Endothelial cell of hepatic sinusoid (primary cell): Measurements from ENCODE around the gene CHKB.

Experiments used
- in situ Hi-C: cut with HindIII; loops from 2 replicates; pipeline ENCODE4 v1.10.0; 2017; ENCODE audit warnings: low sequenced_read_pairs

Gene CHKB

DNA sequence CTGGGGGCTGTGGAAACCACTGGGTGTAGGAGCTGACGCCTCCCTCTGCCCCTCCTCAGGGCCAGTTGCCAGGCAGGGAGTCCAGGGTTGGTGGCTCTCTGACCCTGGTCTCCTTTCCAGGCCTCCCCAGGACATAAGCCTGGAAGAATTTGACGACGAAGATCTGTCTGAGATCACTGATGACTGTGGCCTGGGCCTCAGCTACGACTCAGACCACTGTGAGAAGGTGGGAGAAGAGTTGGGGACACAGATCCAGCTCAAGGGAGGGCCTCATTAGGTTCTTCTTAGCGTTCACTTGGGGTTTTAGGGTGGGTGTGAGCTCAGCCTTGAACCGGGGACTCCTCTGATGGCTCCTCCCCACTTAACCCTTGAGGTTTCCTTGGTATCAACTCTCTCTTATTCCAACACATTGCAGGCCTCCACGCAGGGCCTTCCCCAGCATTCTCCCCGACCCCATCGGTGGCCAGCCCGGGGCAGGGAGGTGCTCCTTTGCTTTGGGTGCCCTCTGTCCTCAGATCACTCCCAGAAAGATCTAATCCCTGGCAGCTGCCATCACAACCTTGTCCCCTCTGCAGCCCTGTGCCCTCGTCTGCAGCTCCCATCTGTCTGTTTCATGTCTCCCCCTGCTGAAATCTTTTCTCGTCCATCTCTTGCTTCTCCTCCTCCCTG is 19.2 kb upstream of the CHKB start:
- in situ Hi-C loops = no loop called here

GRCh38 chr22:50600967-50601668 is 18.5 kb upstream of the CHKB start:
- in situ Hi-C loops = no loop called here

DNA sequence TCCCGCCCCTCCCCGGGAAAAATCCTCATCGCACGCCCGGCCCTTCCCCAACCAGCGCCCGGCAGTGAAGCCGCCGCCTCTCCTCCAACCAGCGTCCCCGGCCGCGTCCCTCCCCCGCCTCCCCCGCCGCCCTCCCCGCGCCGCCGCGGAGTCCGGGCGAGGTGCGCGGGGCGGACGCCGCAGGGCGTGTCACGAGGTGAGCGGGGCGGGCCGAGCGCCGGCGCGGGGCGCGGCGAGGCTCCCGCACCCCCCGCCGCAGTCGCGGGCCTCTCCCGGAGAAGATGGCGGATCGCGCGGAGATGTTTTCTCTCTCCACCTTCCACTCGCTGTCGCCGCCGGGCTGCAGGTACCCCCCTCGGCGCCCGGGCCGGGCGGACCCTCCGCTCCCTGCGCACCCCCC is 17.9 kb upstream of the CHKB start, which contains the start of gene MAPK8IP2:
MAPK8IP2 (plus strand) TSS at position 256 of the 400 bp plus-strand sequence; CDS start at position 282, 26 bp downstream.
- in situ Hi-C loops = no loop called here

GRCh38 chr22:50599816-50600455 is 17.3 kb upstream of the CHKB start:
- in situ Hi-C loops = no loop called here

DNA sequence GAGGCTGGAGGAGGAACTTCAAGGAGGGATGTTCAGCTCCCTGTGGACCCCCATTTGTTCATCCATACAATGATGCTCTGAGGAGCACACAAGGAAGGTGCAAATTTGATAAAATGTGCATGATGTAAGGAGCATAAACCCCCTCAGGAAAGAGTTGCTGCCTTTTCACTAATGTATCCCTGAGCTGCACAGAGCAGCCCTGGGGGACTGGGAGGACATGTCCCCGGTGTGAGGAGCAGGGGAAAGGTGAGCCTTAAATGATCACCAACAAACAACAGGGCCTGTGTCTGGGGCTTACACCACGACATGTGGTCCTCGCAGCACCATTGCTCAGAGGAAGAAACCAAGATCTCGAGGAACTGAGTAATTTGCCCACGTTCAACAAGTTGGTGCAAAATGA is 14.4 kb upstream of the CHKB start:
- in situ Hi-C loops = no loop called here

DNA sequence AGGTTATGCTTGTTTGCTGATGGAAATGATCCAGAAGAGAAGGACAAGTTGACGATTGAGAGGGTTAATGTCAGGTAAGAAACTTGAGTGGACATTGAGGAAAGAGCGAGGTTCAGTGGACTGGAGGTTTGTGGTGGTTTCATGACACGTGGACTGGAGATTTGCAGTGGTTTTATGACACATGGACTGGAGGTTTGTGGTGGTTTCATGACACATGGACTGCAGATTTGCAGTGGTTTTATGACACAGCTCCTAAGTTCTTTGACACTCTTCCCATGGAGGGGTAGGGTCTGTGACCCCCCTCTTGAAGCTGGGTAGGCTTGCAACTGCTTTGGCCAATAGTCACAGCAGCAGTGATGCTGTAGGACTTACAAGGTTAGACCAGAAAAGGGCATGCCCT is 12.5 kb upstream of the CHKB start:
- in situ Hi-C loops = no loop called here

GRCh38 chr22:50587407-50587806 is 4.8 kb upstream of the CHKB start:
- in situ Hi-C loops = no loop called here

DNA sequence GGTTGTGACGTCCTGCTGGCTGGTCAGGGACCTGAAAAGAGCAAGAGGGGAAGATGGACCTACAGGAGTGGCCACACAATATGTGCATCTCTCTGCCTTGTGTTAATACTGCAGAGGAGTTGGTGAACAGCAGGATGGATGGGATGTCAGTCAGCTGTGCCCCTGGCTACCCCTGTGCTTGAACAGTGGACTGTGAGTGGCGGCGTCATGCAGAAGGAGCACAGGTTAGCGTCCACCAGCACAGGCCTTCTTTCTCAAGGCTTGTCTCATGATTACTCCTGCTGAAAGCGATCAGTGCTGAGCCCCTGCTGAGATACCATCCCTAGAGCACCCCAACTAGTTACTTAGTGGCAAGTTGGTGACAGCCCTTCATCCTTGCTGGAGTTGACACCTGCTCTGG is 3.8 kb upstream of the CHKB start:
- in situ Hi-C loops = no loop called here

DNA sequence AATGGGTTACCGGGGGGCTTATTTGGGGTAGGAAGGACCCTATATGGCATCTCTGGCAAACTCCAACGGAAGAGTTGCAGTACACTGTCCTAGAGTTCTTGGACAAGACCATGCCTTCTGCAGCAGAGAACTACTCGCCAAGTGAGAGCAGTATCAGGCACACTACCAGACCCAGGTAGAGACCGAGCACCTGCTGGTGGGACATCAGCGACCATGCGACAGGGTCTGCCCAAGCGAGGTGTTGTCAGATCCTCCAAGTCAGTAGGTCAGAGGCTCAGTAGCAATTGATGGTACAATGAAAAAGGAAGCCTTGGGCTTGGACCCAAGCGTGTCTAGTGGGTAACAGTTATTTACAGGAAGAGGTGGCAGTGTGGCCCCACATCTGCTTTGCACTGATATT is 3.1 kb upstream of the CHKB start:
- in situ Hi-C loops = no loop called here

DNA sequence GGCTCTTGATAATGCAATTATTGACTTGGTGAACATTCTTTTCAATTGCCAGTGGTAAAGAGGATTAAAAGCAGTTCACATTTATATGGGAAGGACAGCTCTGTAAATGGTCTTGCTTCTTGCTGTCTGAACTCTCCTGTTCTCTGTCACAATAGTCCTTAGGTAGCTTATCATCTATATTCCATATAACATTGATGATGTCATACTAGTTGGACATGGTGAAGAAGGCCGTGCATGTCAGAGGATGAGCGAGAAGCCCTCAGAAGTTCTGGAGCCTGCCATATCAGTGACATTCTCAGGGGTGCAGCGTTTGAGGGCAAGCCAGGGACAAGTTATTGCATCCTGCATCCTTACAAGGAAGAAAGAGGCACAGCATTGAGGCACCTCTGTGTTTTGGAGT is 2.6 kb upstream of the CHKB start:
- in situ Hi-C loops = no loop called here

DNA sequence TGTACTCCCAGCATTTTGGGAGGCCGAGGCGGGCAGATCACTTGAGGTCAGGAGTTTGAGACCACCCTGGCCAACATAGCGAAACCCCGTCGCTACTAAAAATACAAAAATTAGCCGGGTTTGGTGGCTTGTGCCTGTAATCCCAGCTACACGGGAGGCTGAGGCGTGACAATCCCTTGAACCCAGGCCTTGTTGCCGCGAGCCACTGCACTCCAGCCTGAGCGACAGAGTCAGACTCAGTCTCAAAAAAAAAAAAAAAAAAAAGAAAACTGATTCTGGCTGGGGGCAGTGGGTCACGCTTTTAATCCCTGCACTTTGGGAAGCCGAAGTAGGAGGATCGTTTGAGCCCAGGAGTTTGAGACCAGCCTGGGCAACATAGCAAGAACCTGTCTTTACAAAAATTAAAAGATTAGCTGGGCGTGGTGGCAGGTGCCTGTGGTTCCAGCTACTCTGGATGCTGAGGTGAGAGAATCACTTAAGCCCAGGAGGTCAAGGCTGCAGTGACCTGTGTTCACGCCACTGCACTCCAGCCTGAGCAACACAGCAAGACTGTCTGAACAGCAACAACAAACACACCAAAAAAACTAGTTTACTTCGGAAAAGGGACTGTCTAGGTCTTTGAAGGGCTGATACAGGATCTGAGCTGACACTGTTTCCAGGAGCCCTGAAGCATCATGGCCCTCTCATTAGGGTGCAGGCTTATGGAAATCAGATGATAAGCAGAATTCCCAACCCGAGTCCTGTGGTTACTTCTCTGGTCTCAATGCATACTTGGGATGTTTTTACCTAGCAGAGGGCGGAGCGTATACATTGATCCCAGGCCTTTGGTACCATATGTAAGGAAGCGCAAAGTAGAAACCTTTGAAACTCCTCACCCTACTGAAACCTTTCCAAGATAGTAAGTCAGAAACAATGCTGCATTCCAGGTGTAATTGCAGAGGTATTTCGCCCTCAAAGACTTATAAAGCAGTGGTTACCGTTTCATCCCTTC is 1.8 kb upstream of the CHKB start:
- in situ Hi-C loops = no loop called here

DNA sequence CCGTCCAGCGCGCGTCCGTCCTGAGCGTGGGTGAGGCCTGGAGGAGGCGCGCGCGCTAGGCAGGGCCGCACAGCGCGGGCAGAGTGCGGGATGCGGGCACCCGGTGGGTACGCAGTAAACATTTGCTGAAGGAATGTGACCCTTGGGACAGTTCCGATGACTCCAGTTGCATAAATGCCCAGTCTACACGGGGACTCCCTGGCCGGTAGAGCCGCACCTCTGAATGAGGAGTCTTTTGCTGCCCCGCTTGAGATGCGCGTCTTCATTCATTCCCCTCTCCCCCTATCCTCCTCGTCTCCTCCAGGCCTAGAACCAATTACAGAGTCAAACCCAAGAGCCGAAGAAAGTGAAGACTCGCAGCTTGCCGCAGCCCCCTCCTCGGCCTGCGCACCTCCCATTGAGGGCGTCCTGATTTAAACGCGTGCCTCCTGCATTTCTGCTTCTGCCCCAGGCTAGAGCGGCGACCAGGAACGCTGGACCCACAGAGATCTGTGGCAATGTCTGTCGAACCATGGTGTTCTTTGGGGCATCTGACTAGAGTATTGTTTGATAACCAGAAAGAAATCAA is 729 bp upstream of the CHKB start:
- in situ Hi-C loops = no loop called here

DNA sequence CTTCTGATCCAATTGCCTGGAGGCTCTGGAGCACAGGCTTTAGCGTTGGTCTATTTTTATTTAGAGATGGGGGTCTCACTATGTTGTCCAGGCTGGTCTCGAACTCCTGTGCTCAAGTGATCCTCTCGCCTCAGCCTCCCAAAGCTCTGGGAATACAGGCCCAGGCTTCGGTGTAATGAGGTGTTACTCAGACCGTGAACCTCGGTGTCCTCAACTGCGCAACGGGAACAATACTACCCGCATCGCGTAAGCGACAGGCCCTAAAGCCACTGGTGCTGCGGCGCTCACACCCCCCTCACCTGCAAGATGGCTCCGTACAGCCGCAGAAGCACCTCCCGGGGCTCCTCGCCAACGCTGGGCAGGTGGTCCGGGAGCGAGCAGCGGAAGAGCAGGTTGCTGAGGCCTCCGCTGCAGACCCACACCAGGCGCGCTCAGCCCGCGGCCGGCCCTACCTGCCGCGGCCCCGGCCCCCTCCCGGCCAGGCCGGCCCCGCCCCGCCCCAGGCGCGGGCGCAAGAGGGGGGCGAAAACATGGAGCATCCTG is 628 bp downstream of the CHKB start:
- in situ Hi-C loops = no loop called here

- in situ Hi-C loops = no loop called here
Observed at GRCh38 chr22:50581031-50581949, 1.4 kb downstream of the CHKB start.

GRCh38 chr22:50579752-50580151 is 2.9 kb downstream of the CHKB start:
- in situ Hi-C loops = loop anchor here (5.0 kb wide), 2 partner anchors 48 to 82 kb away; partner anchors contain the start of gene ARSA

DNA sequence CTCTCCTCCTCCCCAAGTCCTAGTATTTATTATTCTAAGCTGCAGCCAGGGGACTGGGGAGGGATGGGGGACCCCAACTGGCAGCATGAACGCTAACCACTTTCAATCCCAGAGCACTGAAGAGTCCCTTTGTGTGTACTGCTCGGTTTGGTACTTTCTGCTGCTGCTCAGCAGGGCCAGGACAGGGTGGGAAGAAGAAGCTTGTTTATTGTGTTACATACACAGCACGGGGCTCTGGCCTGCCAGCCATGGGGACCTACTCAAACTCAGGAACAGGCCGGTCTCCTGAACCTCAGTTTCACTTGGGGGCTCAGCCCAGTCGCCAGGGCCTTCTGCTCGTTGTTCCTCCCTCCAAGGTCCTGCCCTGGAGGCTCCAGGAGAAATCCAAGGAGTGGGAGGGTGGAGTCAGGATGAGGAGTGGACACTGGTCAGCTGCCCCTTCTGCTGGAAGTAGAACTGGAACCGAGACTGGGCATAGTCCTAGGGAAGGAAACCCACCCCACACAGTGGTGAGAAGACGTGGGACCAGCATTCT is 3.8 kb downstream of the CHKB start:
- in situ Hi-C loops = loop anchor here (5.0 kb wide), 2 partner anchors 48 to 82 kb away; partner anchors contain the start of gene ARSA

DNA sequence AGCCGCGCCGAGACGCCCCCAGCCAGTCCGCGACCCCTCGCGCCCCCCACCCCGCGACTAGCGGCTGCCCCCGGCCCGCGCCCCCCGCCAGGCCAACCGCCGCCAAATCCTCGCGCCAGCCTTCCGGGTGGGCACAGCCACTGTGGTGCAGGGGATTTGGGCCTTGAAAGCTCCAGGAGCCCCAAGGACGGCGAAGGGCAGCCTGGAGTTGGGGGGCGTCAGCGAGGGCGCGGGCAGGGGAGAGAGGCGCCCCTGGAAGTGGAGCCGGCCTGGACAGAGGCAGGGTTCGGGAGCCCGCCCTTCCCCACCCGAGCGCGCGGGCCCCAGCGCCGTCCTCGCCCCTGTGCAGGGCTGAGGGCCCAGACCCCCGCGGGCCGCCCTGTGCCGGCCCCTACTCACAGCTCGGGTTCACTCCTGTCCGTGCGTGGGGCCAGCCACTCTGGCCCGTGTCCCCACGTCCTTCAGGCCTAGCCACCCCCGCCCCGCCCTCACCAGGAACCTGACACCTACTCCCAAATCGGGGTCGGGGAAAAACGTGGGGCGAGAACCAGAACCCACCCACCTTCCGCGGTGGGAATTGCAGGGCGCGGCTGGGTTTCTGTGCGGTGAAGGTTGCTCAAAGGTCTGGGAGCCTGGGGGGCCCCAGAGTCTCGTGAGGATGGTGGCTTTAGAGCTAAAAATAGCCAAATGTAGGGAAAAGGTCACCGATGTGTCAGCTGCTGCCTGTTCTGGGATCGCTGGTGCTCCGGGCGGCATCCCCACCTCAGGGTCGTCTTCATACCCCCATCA is 4.5 kb downstream of the CHKB start, which contains the start of gene CPT1B:
CPT1B (minus strand) TSS at position 441 of the 789 bp plus-strand sequence. CDS start 512 bp downstream, outside the sequence.
- in situ Hi-C loops = loop anchor here (5.0 kb wide), 2 partner anchors 49 to 81 kb away; partner anchors contain the start of gene ARSA

GRCh38 chr22:50577697-50577986 is 5.0 kb downstream of the CHKB start:
- in situ Hi-C loops = loop anchor here (5.0 kb wide), 2 partner anchors 50 to 80 kb away; partner anchors contain the start of gene ARSA
